NCI-H1105 treated with DMSO at 0.1 percent for 48 hours (cell line): ENCODE results near the gene CLMP.
A peak's percentile ranks its signal among the peaks of the same experiment; 100 is the strongest.

ENCODE experiments used
- DNase-seq: peaks from one replicate; lab custom pipeline; 2025; lab: John Stamatoyannopoulos, UW

CLMP gene

GRCh38 chr11:123055191-123055901 is 139.7 kb downstream of the CLMP start:
- peak; percentile 39 for DNase-seq

DNA sequence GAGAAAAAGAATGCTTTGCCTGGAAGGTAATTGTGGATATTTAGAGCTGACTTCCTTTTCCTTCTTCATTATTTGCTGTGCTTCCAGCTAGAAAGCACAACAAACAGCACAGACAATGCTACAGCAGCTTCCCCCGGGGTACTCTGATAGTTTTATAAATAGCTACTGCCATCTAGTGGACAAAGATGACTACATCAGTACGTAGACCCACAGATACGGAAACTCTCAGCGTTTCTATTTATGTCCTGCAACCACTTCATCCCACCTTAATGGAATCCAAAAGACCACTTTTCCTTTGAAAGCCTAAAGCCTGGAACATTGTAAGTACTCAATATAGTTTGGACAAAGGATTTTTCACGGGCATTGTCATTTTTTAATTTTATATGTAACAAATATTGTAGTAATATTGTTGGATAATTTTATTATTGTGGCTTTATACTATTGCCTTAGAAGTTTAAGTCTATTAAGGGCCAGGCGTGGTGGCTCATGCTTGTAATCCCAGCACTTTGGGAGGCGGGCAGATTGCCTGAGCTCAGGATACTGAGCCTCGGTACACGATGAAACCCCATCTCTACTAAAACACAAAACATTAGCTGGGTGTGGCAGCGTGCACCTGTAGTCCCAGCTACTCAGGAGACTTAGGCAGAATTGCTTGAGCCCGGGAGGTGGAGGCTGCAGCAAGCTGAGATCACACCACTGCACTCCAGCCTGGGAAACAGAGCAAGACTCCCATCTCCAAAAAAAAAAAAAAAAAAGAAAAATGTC is 140.6 kb downstream of the CLMP start:
- DNase-seq, result peak; percentile 96

DNA sequence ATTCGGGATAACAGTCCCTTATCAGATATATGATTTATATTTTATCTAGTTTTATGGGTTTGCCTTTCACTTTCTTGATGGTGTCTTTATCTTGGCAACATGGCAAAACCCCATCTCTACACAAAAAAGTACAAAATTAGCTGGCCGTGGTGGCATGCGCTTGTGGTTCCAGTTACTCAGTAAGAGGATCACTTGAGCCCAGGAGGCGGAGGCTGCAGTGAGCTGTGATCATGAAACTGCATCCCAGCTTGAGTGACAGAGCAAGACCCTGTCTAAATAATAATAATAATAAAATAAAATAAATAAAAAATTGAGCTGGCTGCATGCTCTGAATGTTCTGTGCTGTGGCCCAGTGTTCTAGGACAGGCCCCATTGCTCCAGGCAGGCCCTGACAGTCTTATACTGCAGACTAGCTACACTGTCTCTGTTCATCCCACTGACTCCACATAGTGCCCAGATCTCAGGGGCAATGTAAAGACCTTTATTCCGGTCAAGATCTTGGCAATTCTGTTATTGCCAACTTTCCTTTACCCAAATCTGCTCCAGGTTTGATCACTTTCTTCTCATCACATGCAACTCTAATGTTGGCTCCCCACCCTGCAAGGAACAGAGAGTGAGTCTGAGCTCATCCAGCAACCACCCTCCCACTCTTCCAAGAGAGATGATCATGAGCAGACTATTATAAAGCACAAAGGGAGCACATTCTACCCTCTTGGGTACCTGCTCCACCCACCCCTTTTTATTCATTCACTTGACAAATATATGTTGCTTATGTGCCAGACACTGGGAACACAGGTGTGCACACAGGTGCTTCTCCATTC is 141.9 kb downstream of the CLMP start:
- DNase-seq, result no peak

GRCh38 chr11:123051634-123052033 is 143.4 kb downstream of the CLMP start:
- no peak for DNase-seq

- DNase-seq, result no peak
These were observed 143.9 kb downstream of the CLMP start for GRCh38 chr11:123051146-123051545.

DNA sequence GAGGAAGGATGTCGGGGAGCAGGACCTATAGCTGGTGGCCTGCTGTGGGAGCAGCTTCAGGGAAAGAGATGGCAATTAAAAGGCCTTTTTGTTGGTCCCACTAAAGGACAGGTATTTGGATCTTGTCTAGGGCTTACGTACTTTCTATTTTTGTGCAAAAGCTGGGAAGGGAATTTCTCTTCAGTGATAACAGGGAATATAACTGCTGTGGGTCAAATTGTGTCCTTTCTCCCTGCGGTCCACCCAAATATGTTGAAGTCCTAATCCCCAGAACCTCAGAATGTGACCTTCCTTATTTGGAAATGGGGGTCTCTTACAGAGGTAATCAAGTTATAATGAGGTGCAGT is 147.1 kb downstream of the CLMP start:
- DNase-seq, result no peak

- no peak for DNase-seq
These were observed 147.6 kb downstream of the CLMP start for GRCh38 chr11:123047266-123047946.

DNA sequence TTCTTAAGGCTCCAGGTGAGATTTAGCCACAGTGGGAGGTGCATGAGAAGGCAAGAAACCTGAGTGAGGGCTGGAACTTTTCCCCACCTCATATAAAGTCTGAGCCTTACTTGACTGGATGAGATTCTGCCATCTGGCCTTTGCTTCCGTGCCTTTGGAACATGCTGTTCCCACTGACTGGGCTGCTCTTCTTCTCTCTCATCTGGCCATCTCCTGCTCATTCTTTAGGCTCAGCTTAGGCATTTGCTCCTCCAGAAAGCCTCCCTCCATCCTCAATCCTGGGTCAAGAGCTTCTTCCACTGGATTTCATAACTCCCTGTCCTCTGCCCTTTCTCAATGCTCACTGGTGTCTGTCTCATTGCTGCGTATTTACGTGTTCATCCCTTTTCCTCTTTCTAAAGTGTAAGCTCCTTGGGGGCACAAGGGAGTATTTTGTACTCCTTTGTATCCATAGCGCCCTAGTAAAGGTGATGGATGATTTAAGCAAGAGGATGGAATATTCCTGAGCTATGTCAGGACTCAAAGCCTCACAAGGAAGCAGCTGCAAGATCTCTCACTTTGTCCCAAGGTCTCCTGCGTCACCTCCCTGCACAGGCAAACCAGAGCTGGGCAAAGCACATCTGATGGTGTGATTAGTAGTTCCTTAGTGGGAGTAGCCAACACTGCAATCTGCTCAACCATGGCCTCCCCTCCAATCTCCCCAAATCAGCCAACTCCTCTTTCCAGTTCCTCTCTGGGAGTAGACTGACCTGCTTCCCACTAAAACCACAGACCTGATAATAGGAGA is 148.4 kb downstream of the CLMP start:
- DNase-seq, result no peak

DNA sequence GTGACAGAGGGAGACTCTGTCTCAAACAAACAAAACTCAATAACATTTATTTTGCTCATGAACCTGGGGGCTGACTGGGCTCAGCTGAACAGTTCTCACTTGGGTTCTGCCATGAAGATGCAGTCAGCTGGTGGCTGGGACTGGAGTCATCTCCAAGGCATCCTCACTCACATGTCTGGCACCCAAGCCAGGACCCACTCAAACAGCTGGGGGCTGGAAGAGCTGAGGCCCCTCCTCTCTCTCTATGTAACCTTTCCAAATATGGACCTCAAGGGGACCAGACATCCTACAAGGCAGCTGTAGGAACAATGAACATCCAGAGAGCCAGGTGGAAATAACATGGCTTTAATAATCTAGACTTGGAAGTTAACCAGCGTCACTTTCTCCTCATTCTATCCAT is 149.9 kb downstream of the CLMP start:
- no peak for DNase-seq

- no peak for DNase-seq
These were observed 153.9 kb downstream of the CLMP start for GRCh38 chr11:123041185-123041584.

- no peak for DNase-seq
These were observed 155.0 kb downstream of the CLMP start for GRCh38 chr11:123040111-123040432.

DNA sequence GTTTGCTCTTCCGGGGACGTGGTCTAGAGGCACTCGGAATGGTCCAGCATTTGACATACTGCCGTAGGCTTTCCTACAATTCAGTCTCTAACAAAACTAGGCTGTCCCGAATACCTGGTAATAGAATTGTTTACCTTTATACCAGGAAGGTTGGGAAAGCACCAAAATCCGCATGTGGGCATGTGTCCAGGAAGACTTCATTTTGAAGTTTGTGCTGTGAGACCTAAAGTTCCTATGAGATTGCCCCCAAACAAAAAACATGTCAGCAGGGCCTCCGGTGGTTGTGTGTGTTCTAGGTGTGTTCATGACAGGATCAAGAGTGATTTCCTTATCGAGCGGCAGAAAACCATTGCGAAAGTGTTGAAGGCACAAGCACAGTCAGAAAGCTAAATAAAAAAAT is 159.2 kb downstream of the CLMP start:
- DNase-seq, result no peak

GRCh38 chr11:123034597-123034996 is 160.5 kb downstream of the CLMP start:
- DNase-seq, result no peak

- DNase-seq, result no peak
These were observed 161.2 kb downstream of the CLMP start for GRCh38 chr11:123033895-123034294.

GRCh38 chr11:123030517-123030916 is 164.5 kb downstream of the CLMP start:
- DNase-seq, result no peak

- DNase-seq, result peak; percentile 85
These were observed 174.1 kb downstream of the CLMP start for GRCh38 chr11:123020968-123021367.
